H9 (cell line): ENCODE measurements around the gene ZC3H7B. TPM values are rescaled to one million over a fixed set of nuclear protein-coding genes. Genes with fewer than 3 reads are reported as not detected.

ENCODE experiments used
- DNase-seq: peaks from one replicate; pipeline ENCODE4 v3.0.0-alpha.2; 2017
- H2AFZ ChIP-seq: one replicate; pipeline ENCODE4 v1.6.1; 2013; ENCODE audit warnings: mild to moderate bottlenecking, low read length, control low read depth, moderate library complexity
- H2AK5ac ChIP-seq: 2 replicates; pipeline ENCODE4 v1.6.1; 2013; ENCODE audit warnings: low read length, control low read depth, mixed read lengths; ENCODE audit not compliant: insufficient read length
- H2BK120ac ChIP-seq: one replicate; pipeline ENCODE4 v1.6.1; 2013; ENCODE audit warnings: low read depth, mild to moderate bottlenecking, low read length, control low read depth, inconsistent platforms; ENCODE audit not compliant: poor library complexity, severe bottlenecking
- H2BK12ac ChIP-seq: 2 replicates; pipeline ENCODE4 v1.6.1; 2013; ENCODE audit warnings: low read length, control low read depth, mixed read lengths, low read depth; ENCODE audit not compliant: insufficient read length
- H2BK15ac ChIP-seq: 2 replicates; pipeline ENCODE4 v1.6.1; 2013; ENCODE audit warnings: low read depth, low read length, control low read depth
- H2BK20ac ChIP-seq: one replicate; pipeline ENCODE4 v1.6.1; 2013; ENCODE audit warnings: low read depth, mild to moderate bottlenecking, low read length, control low read depth, inconsistent platforms; ENCODE audit not compliant: poor library complexity, severe bottlenecking
- H2BK5ac ChIP-seq: 2 replicates; pipeline ENCODE4 v1.6.1; 2013; ENCODE audit warnings: low read length, control low read depth, mixed read lengths; ENCODE audit not compliant: insufficient read length
- H3K14ac ChIP-seq: 2 replicates; pipeline ENCODE4 v1.6.1; 2013; ENCODE audit warnings: low read length, control low read depth; ENCODE audit not compliant: insufficient read depth
- H3K18ac ChIP-seq: 2 replicates; pipeline ENCODE4 v1.6.1; 2013; ENCODE audit warnings: low read depth, mild to moderate bottlenecking, mixed read lengths, low read length, control low read depth; ENCODE audit not compliant: insufficient read length
- H3K23ac ChIP-seq: 2 replicates; pipeline ENCODE4 v1.6.1; 2013; ENCODE audit warnings: low read length, control low read depth, mixed read lengths, low read depth; ENCODE audit not compliant: insufficient read length
- H3K23me2 ChIP-seq: 2 replicates; pipeline ENCODE4 v1.6.1; 2013; ENCODE audit warnings: low read depth, mild to moderate bottlenecking, mixed read lengths, low read length, control low read depth; ENCODE audit not compliant: insufficient read length, poor library complexity, severe bottlenecking
- H3K27ac ChIP-seq: 2 replicates; pipeline ENCODE4 v1.5.1; 2013; ENCODE audit warnings: low read length, control low read depth, mixed read lengths, low read depth; ENCODE audit not compliant: insufficient read length
- H3K27me3 ChIP-seq: 2 replicates; pipeline ENCODE4 v1.6.1; 2013; ENCODE audit warnings: low read length, control low read depth, inconsistent platforms; ENCODE audit not compliant: insufficient read depth
- H3K4ac ChIP-seq: 2 replicates; pipeline ENCODE4 v1.6.1; 2013; ENCODE audit warnings: low read depth, mild to moderate bottlenecking, control low read depth, inconsistent platforms, low read length, moderate library complexity
- H3K4me1 ChIP-seq: 2 replicates; pipeline ENCODE4 v1.6.1; 2013; ENCODE audit warnings: low read length, control low read depth, inconsistent platforms; ENCODE audit not compliant: insufficient read depth
- H3K4me2 ChIP-seq: 2 replicates; pipeline ENCODE4 v1.6.1; 2013; ENCODE audit warnings: low read length, control low read depth, mixed read lengths; ENCODE audit not compliant: insufficient read length, insufficient read depth
- H3K56ac ChIP-seq: 2 replicates; pipeline ENCODE4 v1.6.1; 2013; ENCODE audit warnings: low read depth, mild to moderate bottlenecking, mixed read lengths, low read length, control low read depth; ENCODE audit not compliant: insufficient read length
- H3K79me1 ChIP-seq: 2 replicates; pipeline ENCODE4 v1.6.1; 2013; ENCODE audit warnings: low read depth, mild to moderate bottlenecking, moderate library complexity, low read length, control low read depth, inconsistent platforms; ENCODE audit not compliant: insufficient read depth, poor library complexity, severe bottlenecking
- H3K79me2 ChIP-seq: 2 replicates; pipeline ENCODE4 v1.6.1; 2013; ENCODE audit warnings: low read length, control low read depth, inconsistent platforms; ENCODE audit not compliant: insufficient read depth
- H3K9ac ChIP-seq: 2 replicates; pipeline ENCODE4 v1.6.1; 2013; ENCODE audit warnings: low read length, control low read depth, mixed read lengths; ENCODE audit not compliant: insufficient read length; ENCODE audit errors: extremely low read depth
- H3K9me3 ChIP-seq: one replicate; pipeline ENCODE4 v1.6.1; 2013; ENCODE audit warnings: low read depth, low read length, inconsistent platforms; ENCODE audit not compliant: control insufficient read depth
- H3T11ph ChIP-seq: one replicate; pipeline ENCODE4 v1.6.1; 2013; ENCODE audit warnings: mild to moderate bottlenecking, low read length, control low read depth, inconsistent platforms
- H4K20me1 ChIP-seq: one replicate; pipeline ENCODE4 v1.6.1; 2013; ENCODE audit not compliant: control insufficient read depth, insufficient read length, insufficient read depth
- H4K5ac ChIP-seq: 2 replicates; pipeline ENCODE4 v1.6.1; 2013; ENCODE audit warnings: low read depth, mild to moderate bottlenecking, mixed read lengths, low read length, control low read depth; ENCODE audit not compliant: insufficient read length
- H4K8ac ChIP-seq: replicated peaks from 2 replicates; pipeline ENCODE4 v1.6.1; 2013; ENCODE audit warnings: low read length, control low read depth, mixed read lengths, low read depth; ENCODE audit not compliant: insufficient read length
- H4K91ac ChIP-seq: 2 replicates; pipeline ENCODE4 v1.6.1; 2013; ENCODE audit warnings: low read depth, mild to moderate bottlenecking, moderate library complexity, mixed read lengths, low read length, control low read depth; ENCODE audit not compliant: insufficient read length
- H3K27ac Mint-ChIP-seq, 3 experiments: 2 replicates in 2 of 3; 3 replicates in 1 of 3; pipeline ENCODE4 v1.8.0; 2020 to 2021; ENCODE audit warnings: mixed read lengths in 3 of 3, mild to moderate bottlenecking in 1 of 3, moderate library complexity in 1 of 3
- H3K27me3 Mint-ChIP-seq: 2 replicates; pipeline ENCODE4 v1.8.0; 2021; ENCODE audit warnings: low read depth, mild to moderate bottlenecking, moderate library complexity, mixed read lengths
- H3K36me3 Mint-ChIP-seq, 3 experiments: 2 replicates in 2 of 3; 3 replicates in 1 of 3; pipeline ENCODE4 v1.8.0; 2020 to 2021; ENCODE audit warnings: low read depth in 3 of 3, mixed read lengths in 3 of 3; ENCODE audit not compliant: insufficient read depth in 1 of 3
- H3K4me1 Mint-ChIP-seq, 2 experiments: 2 replicates each; pipeline ENCODE4 v1.8.0; 2020; ENCODE audit warnings: mixed read lengths in 2 of 2
- H3K4me3 Mint-ChIP-seq, 2 experiments: 2 replicates in 1 of 2; 3 replicates in 1 of 2; pipeline ENCODE4 v1.8.0; 2020 to 2021; ENCODE audit warnings: mild to moderate bottlenecking in 2 of 2, mixed read lengths in 2 of 2, moderate library complexity in 1 of 2
- H3K9me3 Mint-ChIP-seq, 2 experiments: 2 replicates in 1 of 2; 3 replicates in 1 of 2; pipeline ENCODE4 v1.8.0; 2020; ENCODE audit warnings: mild to moderate bottlenecking in 2 of 2, mixed read lengths in 2 of 2, moderate library complexity in 1 of 2
- CTCF ChIP-seq: fragments of 200-600 bp; sonication (generic); conservative IDR thresholded peaks from 3 replicates; pipeline ENCODE4 v1.8.0; 2021; ENCODE audit warnings: antibody characterized with exemption, mild to moderate bottlenecking
- WGBS: extraction: QIAGEN DNeasy Blood & Tissue Kit; methylation state at CpG from one replicate; pipeline ENCODE4 v1.1.7; 2013; ENCODE audit warnings: missing lambda C conversion rate, low lambda C conversion rate, mixed read lengths; ENCODE audit not compliant: insufficient read length; ENCODE audit errors: extremely low coverage; 5-methylcytosine and 5-hydroxymethylcytosine counted together
- total RNA-seq: library from RNA; stranded (reverse); gene quantifications from 2 replicates; pipeline ENCODE4 v1.2.1, GENCODE V29; 2021

The ZC3H7B gene
- total RNA-seq, 1 experiment from 2014 or later = 69.3 TPM

GRCh38 chr22:41311487-41311886 is 10.2 kb downstream of the ZC3H7B start:
- no peak for DNase-seq
- no peak overlapping the region for H2BK20ac ChIP-seq
- no peak overlapping the region for H2BK120ac ChIP-seq
- H3K4me1 ChIP-seq = peaks cover 4% of the 10 kb centered on the region; the same call in 1 of the 2 replicates
- WGBS = no CpG with 5 or more reads among the region's 5 CpGs
- Mint-ChIP-seq H3K27ac (peak overlapping the region in 2 of 3 experiments; percentile 8 to 80; a peak in 5 of 7 replicates), H3K9me3 (no peaks in the 10 kb centered on the region; a peak in 1 of 5 replicates), H3K27me3 (no peaks in the 10 kb centered on the region), H3K36me3 (peaks cover 4 to 35% (median 27%) of the 10 kb centered on the region in 3 experiments; a peak in 6 of 7 replicates), H3K4me3 (no peak overlapping the region; a peak in 1 of 5 replicates), H3K4me1 (peaks cover 18 to 25% of the 10 kb centered on the region in 2 experiments)
- no peak overlapping the region for H3K18ac ChIP-seq
- H2AK5ac ChIP-seq = no peak overlapping the region
- H4K5ac ChIP-seq = no peak overlapping the region
- H3K9me3 ChIP-seq = no peaks in the 10 kb centered on the region
- no peak overlapping the region for H3K27ac ChIP-seq
- H3K79me2 ChIP-seq = peaks cover 14% of the 10 kb centered on the region; the same call in 1 of the 2 replicates
- H3K23me2 ChIP-seq = no peaks in the 10 kb centered on the region
- H2BK15ac ChIP-seq = no peak overlapping the region
- no peak overlapping the region for H3K4me2 ChIP-seq
- H2BK12ac ChIP-seq = no peak overlapping the region
- H3K9ac ChIP-seq = no peak overlapping the region
- no peak overlapping the region for H3K4ac ChIP-seq
- no peak overlapping the region for H4K8ac ChIP-seq
- no peak overlapping the region for H3T11ph ChIP-seq
- no peaks in the 10 kb centered on the region for H4K20me1 ChIP-seq
- no peak for TF ChIP-seq CTCF
- H4K91ac ChIP-seq = no peak overlapping the region
- H3K27me3 ChIP-seq = no peaks in the 10 kb centered on the region
- no peak overlapping the region for H2BK5ac ChIP-seq
- no peak overlapping the region for H3K14ac ChIP-seq
- no peak overlapping the region for H3K23ac ChIP-seq
- H2AFZ ChIP-seq = no peak overlapping the region
- H3K79me1 ChIP-seq = peaks cover 4% of the 10 kb centered on the region
- H3K56ac ChIP-seq = no peak overlapping the region
